Measurements from ENCODE around the gene ATP5F1A. TPM values are rescaled to one million over a fixed set of nuclear protein-coding genes. Genes with fewer than 3 reads are reported as not detected.

The ATP5F1A gene
- total and polyA plus RNA-seq, 4 donors, result 267 to 618 (median 369) TPM

GRCh38 chr18:46080156-46080555 is 17.9 kb downstream of the ATP5F1A start:
- H3K4me3 ChIP-seq (ENCODE audit: low read depth in 1 of 3, low read length in 3 of 3), result no peak overlapping the region
- DNase-seq (ENCODE audit: low spot score), result no peak
- peaks cover 14 to 45% (median 40%) of the 10 kb centered on the region in 4 donors for H3K36me3 ChIP-seq (ENCODE audit: control insufficient read depth in 4 of 4, insufficient read depth in 3 of 4, low read depth in 1 of 4, low read length in 3 of 4)
- no peaks in the 10 kb centered on the region for H3K9me3 ChIP-seq (ENCODE audit: control insufficient read depth in 4 of 4, low read length in 3 of 4)
- H3K4me1 ChIP-seq (ENCODE audit: control insufficient read depth in 4 of 4, insufficient read depth in 4 of 4, low read length in 3 of 4), result no peaks in the 10 kb centered on the region
- H3K27ac ChIP-seq (ENCODE audit: low read depth in 1 of 2, low read length in 2 of 2), result no peak overlapping the region
- 92% methylated on average over 1 of the region's 1 CpG for WGBS
- TF ChIP-seq HNF4A (conservative IDR thresholded peaks at IDR 0.05) (no peak), SP1 (IDR thresholded peaks at IDR 0.05) (no peak), MAX (IDR thresholded peaks at IDR 0.05) (no peak), GABPA (IDR thresholded peaks at IDR 0.05 in 1 of 2, conservative IDR thresholded peaks at IDR 0.05 in 1 of 2) (no peak)
- TF ChIP-seq, protein P1, sequence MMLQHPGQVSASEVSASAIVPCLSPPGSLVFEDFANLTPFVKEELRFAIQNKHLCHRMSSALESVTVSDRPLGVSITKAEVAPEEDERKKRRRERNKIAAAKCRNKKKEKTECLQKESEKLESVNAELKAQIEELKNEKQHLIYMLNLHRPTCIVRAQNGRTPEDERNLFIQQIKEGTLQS (IDR thresholded peaks at IDR 0.05), result no peak
- H3K27me3 ChIP-seq (ENCODE audit: control insufficient read depth in 4 of 4, insufficient read depth in 4 of 4, low read length in 3 of 4), result no peaks in the 10 kb centered on the region
- no peak overlapping the region for H3K9ac ChIP-seq (ENCODE audit: low read depth in 1 of 2, low read length in 2 of 2)

DNA sequence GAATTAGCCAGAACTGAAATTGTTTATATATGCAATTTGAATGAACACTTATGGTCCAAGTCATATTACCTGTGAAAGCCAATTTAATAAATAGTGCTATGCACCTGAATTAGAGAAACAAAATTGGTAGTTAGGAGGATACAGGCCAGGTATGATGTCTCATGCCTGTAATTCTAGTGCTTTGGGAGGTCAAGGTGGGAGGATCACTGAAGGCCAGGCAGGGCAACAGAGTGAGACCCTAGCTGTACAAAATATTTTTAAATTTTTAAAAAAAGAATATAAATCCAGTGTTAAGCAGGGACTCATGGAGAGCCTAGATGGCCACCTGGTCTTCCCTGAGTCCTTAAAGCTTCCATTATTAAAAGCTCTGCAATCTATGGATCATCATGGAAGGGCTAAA is 18.8 kb downstream of the ATP5F1A start:
- Histone ChIP-seq H3K4me1 (ENCODE audit: control insufficient read depth in 4 of 4, insufficient read depth in 4 of 4, low read length in 3 of 4) (no peaks in the 10 kb centered on the region), H3K27ac (ENCODE audit: low read depth in 1 of 2, low read length in 2 of 2) (no peak overlapping the region), H3K4me3 (ENCODE audit: low read depth in 1 of 3, low read length in 3 of 3) (no peak overlapping the region), H3K27me3 (ENCODE audit: control insufficient read depth in 4 of 4, insufficient read depth in 4 of 4, low read length in 3 of 4) (no peaks in the 10 kb centered on the region), H3K9me3 (ENCODE audit: control insufficient read depth in 4 of 4, low read length in 3 of 4) (no peaks in the 10 kb centered on the region), H3K9ac (ENCODE audit: low read depth in 1 of 2, low read length in 2 of 2) (no peak overlapping the region), H3K36me3 (ENCODE audit: control insufficient read depth in 4 of 4, insufficient read depth in 3 of 4, low read depth in 1 of 4, low read length in 3 of 4) (peaks cover 10 to 37% (median 33%) of the 10 kb centered on the region in 4 donors)
- TF ChIP-seq EGR1 (IDR thresholded peaks at IDR 0.05; ENCODE audit: low read depth in 2 of 2), result no peak
- TF ChIP-seq, protein P2, sequence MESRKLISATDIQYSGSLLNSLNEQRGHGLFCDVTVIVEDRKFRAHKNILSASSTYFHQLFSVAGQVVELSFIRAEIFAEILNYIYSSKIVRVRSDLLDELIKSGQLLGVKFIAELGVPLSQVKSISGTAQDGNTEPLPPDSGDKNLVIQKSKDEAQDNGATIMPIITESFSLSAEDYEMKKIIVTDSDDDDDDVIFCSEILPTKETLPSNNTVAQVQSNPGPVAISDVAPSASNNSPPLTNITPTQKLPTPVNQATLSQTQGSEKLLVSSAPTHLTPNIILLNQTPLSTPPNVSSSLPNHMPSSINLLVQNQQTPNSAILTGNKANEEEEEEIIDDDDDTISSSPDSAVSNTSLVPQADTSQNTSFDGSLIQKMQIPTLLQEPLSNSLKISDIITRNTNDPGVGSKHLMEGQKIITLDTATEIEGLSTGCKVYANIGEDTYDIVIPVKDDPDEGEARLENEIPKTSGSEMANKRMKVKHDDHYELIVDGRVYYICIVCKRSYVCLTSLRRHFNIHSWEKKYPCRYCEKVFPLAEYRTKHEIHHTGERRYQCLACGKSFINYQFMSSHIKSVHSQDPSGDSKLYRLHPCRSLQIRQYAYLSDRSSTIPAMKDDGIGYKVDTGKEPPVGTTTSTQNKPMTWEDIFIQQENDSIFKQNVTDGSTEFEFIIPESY (IDR thresholded peaks at IDR 0.05), result no peak
- no peak for TF ChIP-seq NR2F2 (IDR thresholded peaks at IDR 0.05)
- no peak for TF ChIP-seq GABPA (IDR thresholded peaks at IDR 0.05 in 1 of 2, conservative IDR thresholded peaks at IDR 0.05 in 1 of 2)
- TF ChIP-seq HNF4A (conservative IDR thresholded peaks at IDR 0.05), result no peak
- TF ChIP-seq SP1 (IDR thresholded peaks at IDR 0.05), result no peak
- TF ChIP-seq RAD21 (IDR thresholded peaks at IDR 0.05), result no peak
- no peak for TF ChIP-seq FOXA1 (IDR thresholded peaks at IDR 0.05)
- TF ChIP-seq, protein P3, sequence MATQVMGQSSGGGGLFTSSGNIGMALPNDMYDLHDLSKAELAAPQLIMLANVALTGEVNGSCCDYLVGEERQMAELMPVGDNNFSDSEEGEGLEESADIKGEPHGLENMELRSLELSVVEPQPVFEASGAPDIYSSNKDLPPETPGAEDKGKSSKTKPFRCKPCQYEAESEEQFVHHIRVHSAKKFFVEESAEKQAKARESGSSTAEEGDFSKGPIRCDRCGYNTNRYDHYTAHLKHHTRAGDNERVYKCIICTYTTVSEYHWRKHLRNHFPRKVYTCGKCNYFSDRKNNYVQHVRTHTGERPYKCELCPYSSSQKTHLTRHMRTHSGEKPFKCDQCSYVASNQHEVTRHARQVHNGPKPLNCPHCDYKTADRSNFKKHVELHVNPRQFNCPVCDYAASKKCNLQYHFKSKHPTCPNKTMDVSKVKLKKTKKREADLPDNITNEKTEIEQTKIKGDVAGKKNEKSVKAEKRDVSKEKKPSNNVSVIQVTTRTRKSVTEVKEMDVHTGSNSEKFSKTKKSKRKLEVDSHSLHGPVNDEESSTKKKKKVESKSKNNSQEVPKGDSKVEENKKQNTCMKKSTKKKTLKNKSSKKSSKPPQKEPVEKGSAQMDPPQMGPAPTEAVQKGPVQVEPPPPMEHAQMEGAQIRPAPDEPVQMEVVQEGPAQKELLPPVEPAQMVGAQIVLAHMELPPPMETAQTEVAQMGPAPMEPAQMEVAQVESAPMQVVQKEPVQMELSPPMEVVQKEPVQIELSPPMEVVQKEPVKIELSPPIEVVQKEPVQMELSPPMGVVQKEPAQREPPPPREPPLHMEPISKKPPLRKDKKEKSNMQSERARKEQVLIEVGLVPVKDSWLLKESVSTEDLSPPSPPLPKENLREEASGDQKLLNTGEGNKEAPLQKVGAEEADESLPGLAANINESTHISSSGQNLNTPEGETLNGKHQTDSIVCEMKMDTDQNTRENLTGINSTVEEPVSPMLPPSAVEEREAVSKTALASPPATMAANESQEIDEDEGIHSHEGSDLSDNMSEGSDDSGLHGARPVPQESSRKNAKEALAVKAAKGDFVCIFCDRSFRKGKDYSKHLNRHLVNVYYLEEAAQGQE (IDR thresholded peaks at IDR 0.05), result no peak
- TF ChIP-seq, protein P1 (IDR thresholded peaks at IDR 0.05), result no peak
- DNase-seq (ENCODE audit: low spot score), result no peak

All from liver (tissue), 9 donors.